GM12878 (cell line): ENCODE results near the gene KRTAP5-8. TPM values are rescaled to one million over a fixed set of nuclear protein-coding genes. Genes with fewer than 3 reads are reported as not detected.

Experiments
- CEBPZ ChIP-seq: fragments of 150-350 bp; IDR thresholded peaks from 2 replicates; pipeline ENCODE4 v1.6.1; 2016; ENCODE audit warnings: low read depth, low read length
- CHD1 ChIP-seq: IDR thresholded peaks from 2 replicates; pipeline ENCODE4 v1.6.1; 2012; ENCODE audit warnings: low read depth, low read length, improper control_type of control experiment
- CREM ChIP-seq: IDR thresholded peaks from 2 replicates; pipeline ENCODE4 v1.6.1; 2014; ENCODE audit warnings: antibody characterized with exemption, low read depth
- CUX1 ChIP-seq: IDR thresholded peaks from 2 replicates; pipeline ENCODE4 v1.6.1; 2012; ENCODE audit warnings: improper control_type of control experiment, low read depth, low read length; ENCODE audit not compliant: insufficient replicate concordance
- ETV6 ChIP-seq, 2 experiments: fragments of 450-650 bp in 1 of 2; IDR thresholded peaks in 1 of 2; conservative IDR thresholded peaks in 1 of 2; 2 replicates each; pipeline ENCODE4 v1.6.1; 2014; ENCODE audit warnings: antibody characterized with exemption in 1 of 2, borderline replicate concordance in 1 of 2, low read depth in 1 of 2, mild to moderate bottlenecking in 1 of 2, moderate library complexity in 1 of 2
- JUNB ChIP-seq: IDR thresholded peaks from 2 replicates; pipeline ENCODE4 v1.6.1; 2016; ENCODE audit warnings: antibody characterized with exemption, mild to moderate bottlenecking
- LARP7 ChIP-seq: fragments of 450-650 bp; IDR thresholded peaks from 2 replicates; pipeline ENCODE4 v1.6.1; 2017; ENCODE audit warnings: mild to moderate bottlenecking
- NFIC ChIP-seq: IDR thresholded peaks from 2 replicates; pipeline ENCODE4 v1.6.1; 2012; ENCODE audit warnings: low read depth, mild to moderate bottlenecking, inconsistent platforms, low read length, moderate library complexity
- NFYB ChIP-seq: IDR thresholded peaks from 2 replicates; pipeline ENCODE4 v1.6.1; 2011; ENCODE audit warnings: low read depth, mild to moderate bottlenecking, low read length, improper control_type of control experiment, moderate library complexity; ENCODE audit not compliant: insufficient read depth
- ZBTB11 ChIP-seq: fragments of 450-650 bp; formaldehyde crosslinking; IDR thresholded peaks from 2 replicates; pipeline ENCODE4 v1.5.0; 2022; ENCODE audit warnings: mild to moderate bottlenecking, missing genetic modification characterization
- ZNF207 ChIP-seq: fragments of 450-650 bp; IDR thresholded peaks from 2 replicates; pipeline ENCODE4 v1.6.1; 2014; ENCODE audit warnings: antibody characterized with exemption, mild to moderate bottlenecking, borderline replicate concordance
- ZNF592 ChIP-seq: fragments of 450-650 bp; IDR thresholded peaks from 2 replicates; pipeline ENCODE4 v1.6.1; 2017; ENCODE audit warnings: mild to moderate bottlenecking, moderate library complexity
- polyA plus RNA-seq, 11 experiments: library from polyadenylated mRNA; depleted of rRNA in 4 of 11; unstranded in 6 of 11; stranded (reverse) in 5 of 11; fragments of >200 nt; fragmentation: Nextera tagmentation in 4 of 11; fragmentation: Illumina TruSeq in 1 of 11; extraction: Ambion mirVana in 4 of 11; extraction: Trizol in 1 of 11; gene quantifications; 1 replicate in 1 of 11; 2 replicates in 10 of 11; pipeline versions ENCODE4 v1.2.1 to v1.2.3, GENCODE V29; 2011 to 2016; ENCODE audit warnings: inconsistent platforms in 2 of 11, missing spikeins in 2 of 11, low read depth in 1 of 11
- total RNA-seq, 4 experiments: library from RNA; depleted of rRNA in 3 of 4; stranded (reverse); fragments of >200 nt in 3 of 4; fragmentation: Illumina TruSeq in 1 of 4; extraction: Trizol in 1 of 4; gene quantifications; 2 replicates each; pipeline versions ENCODE4 v1.2.1 to v1.2.3, GENCODE V29; 2013 to 2021

KRTAP5-8 gene
- total and polyA plus RNA-seq, 10 of the 15 experiments (the other 5 are each of a cell fraction or from before 2014, with no cell fraction given), result 0.07 to 0.36 (median 0.13) TPM; not detected in 6

GRCh38 chr11:71489311-71490043 lies 48.3 kb upstream of the KRTAP5-8 start (continued):
- TF ChIP-seq ZBTB11 (CRISPR knock-in tag), result no peak
- TF ChIP-seq ETV6 (conservative IDR thresholded peaks at IDR 0.05 in 1 of 2, IDR thresholded peaks at IDR 0.05 in 1 of 2; ENCODE audit: borderline replicate concordance in 1 of 2, low read depth in 1 of 2), result no peak
- TF ChIP-seq CHD1, result no peak
- TF ChIP-seq JUNB, result peak; percentile 17; the same call in 1 of the 2 replicates
- TF ChIP-seq ZNF207, result no peak
- no peak for TF ChIP-seq ZNF592
- no peak for TF ChIP-seq CUX1
- TF ChIP-seq LARP7, result 0 out of 2 replicates have a peak, but pooled peaks have one; percentile 38
- TF ChIP-seq CREM, result no peak
- TF ChIP-seq NFYB, result no peak
- TF ChIP-seq NFIC, result peak; percentile 26; the same call in 1 of the 2 replicates
- no peak for TF ChIP-seq CEBPZ
